HG03045 (cell line): ENCODE measurements around the gene FBXO22.
A peak's percentile ranks its signal among the peaks of the same experiment; 100 is the strongest.
"Not testable (repeated sequence)": the region's sequence is repeated elsewhere in the genome, so short reads cannot be mapped to it uniquely, and the experiment has no call there.

Source experiments
- ATAC-seq: cut with Tn5 transposase; IDR thresholded peaks from one replicate; pipeline ENCODE4 v1.9.1; 2021; ENCODE audit warnings: mild to moderate bottlenecking, moderate library complexity; ENCODE audit not compliant: unreplicated experiment

FBXO22 gene

GRCh38 chr15:75903331-75904239 lies at the start of gene FBXO22:
Gene FBXO22, plus strand, starts transcription at chr15:75903878. Its CDS starts 86 bp downstream, at chr15:75903964.
- peak; percentile 88 for ATAC-seq

- ATAC-seq = no peak
These were observed 45.8 kb upstream of the FBXO22 start for GRCh38 chr15:75857886-75858285.

DNA sequence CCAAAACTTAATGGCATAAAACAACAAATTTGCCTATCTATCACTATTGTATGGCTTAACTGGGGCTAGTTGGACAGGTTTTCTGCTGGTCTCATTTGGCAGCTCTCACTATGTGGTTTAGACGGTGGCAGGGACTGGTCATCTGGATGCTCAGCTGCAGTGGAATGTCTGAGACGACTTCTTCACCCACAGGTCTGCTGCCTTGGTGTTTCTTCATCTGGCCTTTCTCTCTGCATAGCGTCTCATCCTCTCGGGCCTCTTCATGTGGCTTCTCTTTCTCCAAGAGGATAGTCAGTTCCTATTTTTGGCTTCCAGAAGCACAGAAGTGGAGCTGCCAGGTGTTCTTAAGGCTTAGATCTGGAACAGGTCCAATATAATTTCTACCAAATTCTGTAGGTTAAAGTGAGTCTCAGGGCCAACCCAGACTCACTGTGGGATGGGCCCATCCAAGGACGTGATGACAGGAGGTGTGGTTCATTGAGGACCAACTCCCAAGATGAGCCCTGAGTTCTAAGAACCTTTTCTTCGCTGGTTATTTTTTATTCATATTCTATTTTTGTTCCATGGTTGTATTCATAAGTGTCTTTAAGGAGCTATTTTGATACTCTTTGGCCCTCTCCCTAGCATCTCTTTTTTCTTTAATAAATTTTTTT lies 41.8 kb upstream of the FBXO22 start:
- no peak for ATAC-seq

GRCh38 chr15:75862796-75863195 lies 40.9 kb upstream of the FBXO22 start:
- no peak for ATAC-seq

- ATAC-seq = no peak
These were observed 39.2 kb upstream of the FBXO22 start for GRCh38 chr15:75864213-75865059.

DNA sequence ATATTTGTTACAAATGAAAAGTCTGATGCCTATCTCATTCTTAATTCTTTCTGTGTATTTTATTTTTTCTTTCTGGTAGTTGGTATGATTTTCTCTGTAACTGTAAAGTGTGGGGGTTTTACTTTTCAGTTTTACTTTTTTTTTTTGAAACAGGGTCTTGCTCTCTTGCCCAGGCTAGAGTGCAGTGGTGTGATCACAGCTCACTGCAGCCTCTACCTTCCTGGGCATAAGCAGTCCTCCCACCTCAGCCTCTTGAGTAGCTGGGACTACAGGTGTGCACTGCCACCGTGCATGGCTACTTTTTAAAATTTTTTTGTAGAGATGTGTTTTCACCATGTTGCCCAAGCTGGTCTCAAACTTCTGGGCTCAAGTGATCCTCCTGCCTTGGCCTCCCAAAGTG lies 37.6 kb upstream of the FBXO22 start:
- ATAC-seq = not testable (repeated sequence)

DNA sequence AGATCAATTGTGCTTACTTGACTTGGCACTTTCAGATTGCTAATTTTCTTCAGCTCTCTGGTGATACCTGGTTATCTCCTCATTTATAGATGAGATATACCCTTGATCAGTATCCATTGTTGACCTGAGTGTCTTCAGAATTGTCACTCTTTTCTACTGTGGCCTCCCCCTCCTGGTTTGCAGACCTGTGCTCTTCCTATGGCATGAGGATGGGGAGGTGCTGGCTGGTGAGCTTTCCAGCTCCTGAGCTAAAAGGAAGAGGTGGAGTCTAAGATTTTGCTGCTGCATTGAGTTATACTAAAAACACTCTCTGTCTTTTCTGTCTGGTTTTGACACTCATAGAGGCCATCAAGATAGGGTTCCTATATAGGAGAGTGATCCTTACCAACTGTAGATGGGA lies 36.8 kb upstream of the FBXO22 start:
- ATAC-seq = no peak

GRCh38 chr15:75867449-75867848 lies 36.2 kb upstream of the FBXO22 start:
- ATAC-seq = no peak

DNA sequence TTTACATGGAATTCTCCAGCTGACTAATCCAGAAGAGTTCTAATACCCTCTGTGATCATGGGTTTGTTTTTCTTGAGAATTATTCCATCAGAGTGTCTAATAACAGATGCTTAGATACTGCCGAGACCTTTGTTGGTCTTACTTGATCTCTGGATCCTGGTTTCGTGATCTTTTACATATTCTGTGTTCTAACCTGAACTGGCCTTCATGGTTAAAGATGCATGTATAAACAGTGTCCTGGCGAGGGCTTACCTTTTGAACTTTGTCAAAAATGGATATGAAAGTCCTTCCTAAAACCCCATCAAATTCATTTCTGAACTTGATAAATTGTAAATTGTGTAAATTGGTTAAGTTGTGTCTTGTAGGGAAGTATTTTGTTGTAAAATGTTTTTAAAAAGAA lies 35.7 kb upstream of the FBXO22 start:
- no peak for ATAC-seq

- ATAC-seq = no peak
These were observed 34.2 kb upstream of the FBXO22 start for GRCh38 chr15:75869446-75869845.

DNA sequence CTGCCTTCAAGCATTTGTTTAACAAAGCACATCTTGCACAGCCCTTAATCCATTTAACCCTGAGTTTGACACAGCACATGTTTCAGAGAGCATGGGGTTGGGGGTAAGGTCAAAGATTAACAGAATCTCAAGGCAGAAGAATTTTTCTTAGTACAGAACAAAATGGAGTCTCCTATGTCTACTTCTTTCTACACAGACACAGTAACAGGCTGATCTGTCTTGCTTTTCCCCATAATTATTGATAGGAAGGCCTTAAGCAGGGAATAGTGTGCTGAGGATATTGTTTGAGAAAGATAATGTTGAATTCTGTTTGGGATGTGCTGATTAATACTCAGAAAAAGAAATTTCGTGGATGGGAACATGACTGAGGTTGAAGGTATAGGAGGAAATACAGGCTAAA lies 32.1 kb upstream of the FBXO22 start:
- not testable (repeated sequence) for ATAC-seq

DNA sequence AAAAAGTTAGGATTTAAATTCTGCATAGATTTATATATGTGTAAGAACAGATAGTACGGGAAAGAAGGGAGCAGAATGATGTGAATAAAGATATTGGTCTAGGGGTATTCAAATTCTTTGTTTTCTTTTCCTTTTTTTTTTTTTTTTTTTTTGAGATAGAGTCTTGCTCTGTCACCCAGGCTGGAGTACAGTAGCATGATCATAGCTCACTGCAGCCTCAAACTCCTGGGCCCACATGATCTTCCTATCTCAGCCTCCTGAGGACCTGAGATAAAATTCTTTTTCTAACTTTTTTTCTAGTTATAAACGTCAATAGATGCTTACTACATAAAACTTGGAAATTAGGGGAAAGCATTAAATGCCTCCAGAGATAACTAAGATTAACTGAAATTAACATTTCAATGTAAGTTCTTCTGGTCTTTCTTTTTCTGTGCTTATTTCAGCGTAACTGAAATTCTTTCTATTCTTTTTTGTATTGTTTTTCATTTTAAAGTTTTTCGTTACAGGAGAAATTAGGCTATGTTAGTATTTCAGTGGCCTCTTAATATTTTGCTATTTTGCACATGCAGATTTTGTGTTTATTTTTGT lies 31.2 kb upstream of the FBXO22 start:
- no peak for ATAC-seq

- no peak for ATAC-seq
These were observed 19.6 kb upstream of the FBXO22 start for GRCh38 chr15:75884041-75884440.

- ATAC-seq = no peak
These were observed 16.5 kb upstream of the FBXO22 start for GRCh38 chr15:75887178-75887577.

GRCh38 chr15:75891895-75892294 lies 11.8 kb upstream of the FBXO22 start:
- no peak for ATAC-seq

DNA sequence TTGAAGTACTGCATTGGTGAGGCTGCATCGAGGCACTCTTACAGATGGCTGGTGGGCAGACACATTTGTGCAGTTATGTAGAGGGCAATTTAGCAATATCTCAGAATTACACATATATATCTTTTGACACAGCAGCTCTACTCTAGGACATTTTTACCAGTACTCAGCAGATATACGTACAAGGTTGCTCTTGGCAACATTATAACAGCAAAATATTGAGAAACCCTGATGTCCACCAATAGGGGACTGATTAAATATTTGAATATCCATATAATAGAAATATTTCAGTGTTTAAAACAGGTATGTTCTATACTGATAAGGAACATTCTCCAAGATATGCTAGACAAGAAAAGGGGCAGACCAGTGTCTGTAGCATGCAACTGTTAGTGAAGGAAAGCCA lies 7.9 kb upstream of the FBXO22 start:
- no peak for ATAC-seq

DNA sequence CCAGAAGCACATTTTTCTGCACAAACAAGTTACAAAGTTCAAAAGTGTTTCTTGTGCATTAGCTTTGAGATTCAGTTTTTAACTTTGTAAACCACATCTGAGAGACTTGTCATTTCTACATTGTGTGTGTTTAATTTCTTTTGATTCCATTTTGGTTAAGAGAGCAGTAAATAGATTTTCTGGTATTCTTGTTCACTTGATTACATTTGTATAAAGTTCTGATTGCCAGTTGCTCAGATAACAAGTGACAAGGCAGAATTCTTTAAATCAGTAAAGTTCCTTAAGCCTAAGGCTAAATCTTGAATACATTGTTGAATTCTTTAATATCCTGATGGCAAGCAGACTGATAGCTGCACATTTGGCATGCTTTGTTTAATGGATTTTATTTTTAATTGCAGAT lies 3.1 kb upstream of the FBXO22 start:
- no peak for ATAC-seq

DNA sequence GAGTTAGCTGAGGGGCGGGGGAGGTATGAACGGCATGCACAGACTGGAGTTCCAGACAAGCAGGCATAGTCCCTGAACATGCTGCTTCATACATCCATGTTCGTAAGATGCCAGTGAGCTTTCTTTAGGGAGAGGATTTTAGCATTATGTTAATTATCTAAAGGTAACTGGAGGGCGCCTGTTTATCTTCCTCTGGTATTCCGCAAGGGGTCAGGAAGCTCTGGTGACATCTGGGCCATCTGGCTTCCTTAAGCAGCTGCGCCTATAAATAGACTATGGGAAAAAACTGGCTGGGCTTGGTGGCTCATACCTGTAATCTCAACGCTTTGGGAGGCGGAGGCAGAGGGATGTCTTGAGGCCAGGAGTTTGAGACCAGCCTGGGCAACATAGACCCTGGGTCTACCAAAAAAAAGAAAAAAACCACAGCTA lies 1.5 kb upstream of the FBXO22 start:
- no peak for ATAC-seq

DNA sequence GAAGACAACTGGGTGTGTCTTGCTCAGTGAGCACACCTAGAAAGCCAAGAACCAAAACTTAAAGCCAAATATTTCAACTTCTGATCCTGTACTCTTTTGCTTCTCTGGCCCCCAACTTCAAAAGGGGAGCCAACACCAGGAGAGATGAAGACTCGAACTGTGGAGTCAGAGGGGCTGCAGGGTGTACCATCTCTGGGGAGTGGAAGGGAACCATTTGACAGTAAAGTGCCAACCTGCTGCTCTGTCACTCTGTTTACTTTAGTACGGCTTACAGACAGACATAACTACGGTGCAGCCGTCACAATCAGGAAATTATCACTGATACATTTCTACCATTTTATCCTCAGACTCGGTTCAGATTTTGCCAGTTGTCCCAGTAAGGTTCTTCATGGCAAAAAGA lies 1.6 kb downstream of the FBXO22 start:
- ATAC-seq = no peak

GRCh38 chr15:75910355-75910754 lies 6.7 kb downstream of the FBXO22 start:
- not testable (repeated sequence) for ATAC-seq

DNA sequence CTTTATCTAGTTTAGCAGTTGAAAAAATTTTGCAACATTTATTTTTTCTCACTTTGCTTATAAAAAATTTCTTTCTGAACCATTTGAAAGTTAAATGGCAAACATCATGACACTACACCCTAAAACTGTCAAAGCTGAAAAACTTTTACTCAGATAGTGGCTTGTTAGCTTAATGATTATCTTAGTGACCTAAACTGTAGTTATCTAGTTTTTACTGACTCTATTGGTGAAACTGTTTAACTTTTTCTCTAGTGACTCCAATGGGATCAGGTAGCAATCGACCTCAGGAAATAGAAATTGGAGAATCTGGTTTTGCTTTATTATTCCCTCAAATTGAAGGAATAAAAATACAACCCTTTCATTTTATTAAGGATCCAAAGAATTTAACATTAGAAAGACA lies 13.3 kb downstream of the FBXO22 start:
- no peak for ATAC-seq
